Measurements from ENCODE around the gene HNRNPA2B1.
"Not testable (repeated sequence)": the region's sequence is repeated elsewhere in the genome, so short reads cannot be mapped to it uniquely, and the experiment has no call there.

The HNRNPA2B1 gene

GRCh38 chr7:26160896-26161295 is 39.6 kb downstream of the HNRNPA2B1 start:
- no peak for DNase-seq

- DNase-seq, result no peak
Measured at GRCh38 chr7:26159243-26159642, 41.3 kb downstream of the HNRNPA2B1 start.

GRCh38 chr7:26157520-26158105 is 42.9 kb downstream of the HNRNPA2B1 start:
- DNase-seq, result no peak

GRCh38 chr7:26156451-26157420 is 43.8 kb downstream of the HNRNPA2B1 start:
- no peak for DNase-seq

- no peak for DNase-seq
Measured at GRCh38 chr7:26155531-26156375, 44.8 kb downstream of the HNRNPA2B1 start.

GRCh38 chr7:26153823-26154783 is 46.4 kb downstream of the HNRNPA2B1 start:
- no peak for DNase-seq

- no peak for DNase-seq
Measured at GRCh38 chr7:26153241-26153822, 47.2 kb downstream of the HNRNPA2B1 start.

GRCh38 chr7:26152782-26153240 is 47.7 kb downstream of the HNRNPA2B1 start:
- peak; percentile 12 for DNase-seq

- DNase-seq, result peak; percentile 19
Measured at GRCh38 chr7:26151953-26152781, 48.4 kb downstream of the HNRNPA2B1 start, which contains the start of gene NFE2L3. NFE2L3 (plus strand) TSS chr7:26152198; CDS start chr7:26152499, 301 bp downstream.

GRCh38 chr7:26151650-26151952 is 48.9 kb downstream of the HNRNPA2B1 start:
- no peak for DNase-seq

- no peak for DNase-seq
Measured at GRCh38 chr7:26151096-26151495, 49.5 kb downstream of the HNRNPA2B1 start.

GRCh38 chr7:26149391-26149977 is 51.1 kb downstream of the HNRNPA2B1 start:
- DNase-seq, result no peak

GRCh38 chr7:26148307-26148700 is 52.2 kb downstream of the HNRNPA2B1 start:
- not testable (repeated sequence) for DNase-seq

GRCh38 chr7:26147646-26148306 is 52.8 kb downstream of the HNRNPA2B1 start:
- DNase-seq, result not testable (repeated sequence)

- no peak for DNase-seq
Measured at GRCh38 chr7:26147030-26147429, 53.5 kb downstream of the HNRNPA2B1 start.

GRCh38 chr7:26145238-26145637 is 55.3 kb downstream of the HNRNPA2B1 start:
- DNase-seq, result no peak

- no peak for DNase-seq
Measured at GRCh38 chr7:26144184-26145080, 56.1 kb downstream of the HNRNPA2B1 start.

GRCh38 chr7:26143298-26144048 is 57.1 kb downstream of the HNRNPA2B1 start:
- no peak for DNase-seq
